Heart right ventricle (tissue), 12 donors: ENCODE measurements around the gene NUP205. TPM values are rescaled to one million over a fixed set of nuclear protein-coding genes. Genes with fewer than 3 reads are reported as not detected.

Experiments
- polyA plus RNA-seq, 2 donors: library from polyadenylated mRNA; stranded (reverse); fragments of 200-250 nt; gene quantifications; one replicate each; pipeline ENCODE4 v1.2.3, GENCODE V29; 2013
- total RNA-seq, 10 donors: library from RNA; stranded (reverse); fragmentation: NEBNext Ultra II Directional in 3 of 10; extraction: Animal tissue kit (Norgen Biotek cat#: 25700) in 3 of 10; gene quantifications; one replicate each; pipeline versions ENCODE4 v1.2.1 to v1.2.4, GENCODE V29; 2021 to 2023
- donor health status: ischemic (EF 13 %, LVEDD 7.1; RV severe dilation, severe dysfunction).
- donor health status: healthy with polysubstance abuse.
- donor health status: DM: no; HTN: yes; CAD: no.
- donor health status: DM: no; HTN: no; CAD: no.
- donor health status: ischemic (EF 25% LVEDD 6.9; RV normal size, moderate dysfunction).
- donor health status: ischemic (EF 25% LVEDD 5.7; RV mildly dilated, moderate dysfunction).
- donor health status: healthy.
- donor health status: nonischemic (EF 11% LVEDD 7.7; RV severe dilation, severe dysfunction).
- donor health status: DM: yes; HTN: yes; CAD: no.
- donor health status: PGD.
- donor health status: ischemic (EF 29% LVEDD 5.4; RV normal size, mild dysfunction).
- donor health status: nonischemic (EF 23%, LVEDD 6.1; RV moderate dilation, normal function).

The NUP205 gene
- total and polyA plus RNA-seq, 12 donors, result 11.6 to 23.6 (median 14.1) TPM

Other genes with a start within 250 kb of the NUP205 start
- 10 to 100 TPM; 24.4 to 31.7 (median 27.8) TPM for gene CNOT4, start 47.8 kb upstream of the NUP205 start, total RNA-seq
- 10 to 100 TPM in 1 of 2 donors, 1 to 10 TPM in 1; 5.2 to 15.8 TPM for gene CNOT4, start 47.8 kb upstream of the NUP205 start, polyA plus RNA-seq
- 10 to 100 TPM; 26.5 to 35.6 (median 28.6) TPM for gene STMP1, start 104.6 kb downstream of the NUP205 start, total RNA-seq
- 10 to 100 TPM; 25.7 to 26.3 TPM for gene STMP1, start 104.6 kb downstream of the NUP205 start, polyA plus RNA-seq
- under 1 TPM in 8 of 10 donors, not detected in 2; 0.08 to 0.87 (median 0.56) TPM for gene SLC13A4, start 170.3 kb downstream of the NUP205 start, total RNA-seq
- 1 to 10 TPM in 1 of 2 donors, under 1 TPM in 1; 0.12 to 2.8 TPM for gene SLC13A4, start 170.3 kb downstream of the NUP205 start, polyA plus RNA-seq
- gene FAM180A, start 190.9 kb downstream of the NUP205 start, total RNA-seq, result 10 to 100 TPM in 8 of 10 donors, 1 to 10 TPM in 2; 2.0 to 47.6 (median 19.5) TPM
- gene FAM180A, start 190.9 kb downstream of the NUP205 start, polyA plus RNA-seq, result 10 to 100 TPM in 1 of 2 donors, 1 to 10 TPM in 1; 2.4 to 11.3 TPM